ENCODE measurements around the gene CDKN2AIP.

- TF ChIP-seq CTCF (IDR thresholded peaks at IDR 0.05), result peak; percentile 22
- TF ChIP-seq EZH2phosphoT487 (IDR thresholded peaks at IDR 0.05), result no peak
Observed at GRCh38 chr4:183430317-183430993, 14.0 kb upstream of the CDKN2AIP start.
